DOHH2 (cell line): Measurements from ENCODE around the gene NELFA.

ENCODE experiments used
- H3F3A ChIP-seq: fragments of 200-600 bp; sonication (generic), shearing (Covaris generic); 2 replicates; pipeline ENCODE4 v1.6.0; 2016; ENCODE audit warnings: antibody characterized with exemption, mild to moderate bottlenecking; ENCODE audit not compliant: control insufficient read depth, insufficient read depth
- H3K27ac ChIP-seq: fragments of 200-600 bp; sonication (generic); 2 replicates; pipeline ENCODE4 v1.5.1; 2014; ENCODE audit warnings: low read depth, mild to moderate bottlenecking, low read length, moderate library complexity
- H3K27me3 ChIP-seq: fragments of 200-600 bp; sonication (generic); 2 replicates; pipeline ENCODE4 v1.6.1; 2014; ENCODE audit warnings: mild to moderate bottlenecking, low read length, mixed read lengths; ENCODE audit not compliant: control insufficient read depth
- H3K36me3 ChIP-seq: fragments of 200-600 bp; sonication (generic); 2 replicates; pipeline ENCODE4 v1.6.1; 2014; ENCODE audit warnings: mild to moderate bottlenecking, low read length, moderate library complexity, mixed read lengths; ENCODE audit not compliant: control insufficient read depth
- H3K4me1 ChIP-seq: fragments of 200-600 bp; sonication (generic); 2 replicates; pipeline ENCODE4 v1.6.1; 2014; ENCODE audit warnings: mild to moderate bottlenecking, low read length, mixed read lengths; ENCODE audit not compliant: control insufficient read depth
- H3K4me2 ChIP-seq: fragments of 200-600 bp; sonication (generic); 2 replicates; pipeline ENCODE4 v1.6.0; 2014; ENCODE audit warnings: mild to moderate bottlenecking, low read length, moderate library complexity
- H3K4me3 ChIP-seq: fragments of 200-600 bp; sonication (generic); 2 replicates; pipeline ENCODE4 v1.5.1; 2014; ENCODE audit warnings: mild to moderate bottlenecking, low read length, mixed read lengths
- H3K79me2 ChIP-seq: fragments of 200-600 bp; sonication (generic); 2 replicates; pipeline ENCODE4 v1.6.1; 2014; ENCODE audit warnings: mild to moderate bottlenecking, low read length, mixed read lengths; ENCODE audit not compliant: control insufficient read depth
- H3K9me2 ChIP-seq: fragments of 200-600 bp; sonication (generic); replicated peaks from 2 replicates; pipeline ENCODE4 v1.6.1; 2014; ENCODE audit warnings: mild to moderate bottlenecking, low read length, mixed read lengths; ENCODE audit not compliant: control insufficient read depth
- H3K9me3 ChIP-seq: fragments of 200-600 bp; sonication (generic); 2 replicates; pipeline ENCODE4 v1.6.1; 2014; ENCODE audit warnings: antibody characterized with exemption, low read length, mixed read lengths; ENCODE audit not compliant: control insufficient read depth, insufficient read depth
- H4K20me1 ChIP-seq: fragments of 200-600 bp; sonication (generic); 2 replicates; pipeline ENCODE4 v1.6.0; 2014; ENCODE audit warnings: low read depth, mild to moderate bottlenecking, antibody characterized with exemption, low read length, moderate library complexity; ENCODE audit not compliant: control insufficient read depth, insufficient read depth
- EZH2phosphoT487 ChIP-seq: fragments of 200-600 bp; sonication (generic); IDR thresholded peaks from 2 replicates; pipeline ENCODE4 v1.6.1; 2017; ENCODE audit warnings: borderline replicate concordance, mild to moderate bottlenecking, antibody characterized with exemption, low read length, moderate library complexity, mixed read lengths
- TF ChIP-seq, protein P1 (sequence below): fragments of 200-600 bp; sonication (generic); IDR thresholded peaks from one replicate; pipeline ENCODE4 v1.5.1; 2014; ENCODE audit warnings: antibody characterized with exemption, mild to moderate bottlenecking, low read depth, low read length; ENCODE audit not compliant: poor library complexity, severe bottlenecking

NELFA gene

GRCh38 chr4:1964971-1965370, 43.8 kb downstream of the NELFA start:
- H3K9me3 ChIP-seq: no peaks in the 10 kb centered on the region
- no peaks in the 10 kb centered on the region for H3K27me3 ChIP-seq
- H4K20me1 ChIP-seq: no peaks in the 10 kb centered on the region; the same call in 1 of the 2 replicates
- H3K36me3 ChIP-seq: peaks cover 86% of the 10 kb centered on the region
- peaks cover 2% of the 10 kb centered on the region for H3F3A ChIP-seq
- no peak for TF ChIP-seq EZH2phosphoT487
- TF ChIP-seq, protein P1, sequence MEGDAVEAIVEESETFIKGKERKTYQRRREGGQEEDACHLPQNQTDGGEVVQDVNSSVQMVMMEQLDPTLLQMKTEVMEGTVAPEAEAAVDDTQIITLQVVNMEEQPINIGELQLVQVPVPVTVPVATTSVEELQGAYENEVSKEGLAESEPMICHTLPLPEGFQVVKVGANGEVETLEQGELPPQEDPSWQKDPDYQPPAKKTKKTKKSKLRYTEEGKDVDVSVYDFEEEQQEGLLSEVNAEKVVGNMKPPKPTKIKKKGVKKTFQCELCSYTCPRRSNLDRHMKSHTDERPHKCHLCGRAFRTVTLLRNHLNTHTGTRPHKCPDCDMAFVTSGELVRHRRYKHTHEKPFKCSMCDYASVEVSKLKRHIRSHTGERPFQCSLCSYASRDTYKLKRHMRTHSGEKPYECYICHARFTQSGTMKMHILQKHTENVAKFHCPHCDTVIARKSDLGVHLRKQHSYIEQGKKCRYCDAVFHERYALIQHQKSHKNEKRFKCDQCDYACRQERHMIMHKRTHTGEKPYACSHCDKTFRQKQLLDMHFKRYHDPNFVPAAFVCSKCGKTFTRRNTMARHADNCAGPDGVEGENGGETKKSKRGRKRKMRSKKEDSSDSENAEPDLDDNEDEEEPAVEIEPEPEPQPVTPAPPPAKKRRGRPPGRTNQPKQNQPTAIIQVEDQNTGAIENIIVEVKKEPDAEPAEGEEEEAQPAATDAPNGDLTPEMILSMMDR: no peak
- no peaks in the 10 kb centered on the region for H3K4me1 ChIP-seq
- no peak overlapping the region for H3K4me3 ChIP-seq
- no peaks in the 10 kb centered on the region for H3K9me2 ChIP-seq
- H3K79me2 ChIP-seq: peaks cover 7% of the 10 kb centered on the region; the same call in 1 of the 2 replicates
- H3K27ac ChIP-seq: no peak overlapping the region
- H3K4me2 ChIP-seq: no peak overlapping the region

GRCh38 chr4:1964443-1964842, 44.3 kb downstream of the NELFA start:
- Histone ChIP-seq H3K36me3 (peaks cover 87% of the 10 kb centered on the region), H3K79me2 (peaks cover 7% of the 10 kb centered on the region; the same call in 1 of the 2 replicates)

GRCh38 chr4:1962980-1963379, 45.8 kb downstream of the NELFA start:
- Histone ChIP-seq H4K20me1 (no peaks in the 10 kb centered on the region; the same call in 1 of the 2 replicates), H3K27ac (no peak overlapping the region), H3K36me3 (peaks cover 90% of the 10 kb centered on the region), H3K4me1 (no peaks in the 10 kb centered on the region), H3K79me2 (peaks cover 7% of the 10 kb centered on the region; the same call in 1 of the 2 replicates), H3K9me3 (no peaks in the 10 kb centered on the region), H3K4me3 (no peak overlapping the region), H3F3A (peaks cover 2% of the 10 kb centered on the region), H3K9me2 (no peaks in the 10 kb centered on the region), H3K27me3 (no peaks in the 10 kb centered on the region), H3K4me2 (no peak overlapping the region)
- TF ChIP-seq, protein P1: no peak
- no peak for TF ChIP-seq EZH2phosphoT487

More at GRCh38 chr4:1964443-1964842, 44.3 kb downstream of the NELFA start:
- no peaks in the 10 kb centered on the region; the same call in 1 of the 2 replicates for H4K20me1 ChIP-seq
- no peaks in the 10 kb centered on the region for H3K9me2 ChIP-seq
- H3K27me3 ChIP-seq: no peaks in the 10 kb centered on the region
- H3F3A ChIP-seq: peaks cover 2% of the 10 kb centered on the region
- no peak overlapping the region for H3K27ac ChIP-seq
- no peak overlapping the region for H3K4me2 ChIP-seq
- H3K4me1 ChIP-seq: no peaks in the 10 kb centered on the region
- no peak overlapping the region for H3K4me3 ChIP-seq
- H3K9me3 ChIP-seq: no peaks in the 10 kb centered on the region
- no peak for TF ChIP-seq EZH2phosphoT487
- TF ChIP-seq, protein P1: no peak
